Activated naive CD8-positive, alpha-beta T cell treated with anti-CD3 and anti-CD28 coated beads, Interleukin-2, amount 50 U/mL, for 24 hours (primary cell): ENCODE results near the gene IFT80.
"Not testable (repeated sequence)": the region's sequence is repeated elsewhere in the genome, so short reads cannot be mapped to it uniquely, and the experiment has no call there.

Source experiments
- ATAC-seq: fragments of 150-1000 bp; cut with Tn5 transposase; one replicate; pipeline ENCODE4 v1.10.0; 2021
- DNase-seq: peaks from one replicate; pipeline ENCODE4 v3.0.0; 2021
- H3K27ac Mint-ChIP-seq: one replicate; pipeline ENCODE4 v1.8.0; 2021; ENCODE audit warnings: mild to moderate bottlenecking, mixed read lengths
- H3K27me3 Mint-ChIP-seq: one replicate; pipeline ENCODE4 v1.8.0; 2021; ENCODE audit warnings: mixed read lengths
- H3K36me3 Mint-ChIP-seq: one replicate; pipeline ENCODE4 v1.8.0; 2021; ENCODE audit warnings: low read depth, mixed read lengths
- H3K4me1 Mint-ChIP-seq: one replicate; pipeline ENCODE4 v1.8.0; 2021; ENCODE audit warnings: mixed read lengths
- H3K4me3 Mint-ChIP-seq: one replicate; pipeline ENCODE4 v1.8.0; 2021; ENCODE audit warnings: mild to moderate bottlenecking, moderate library complexity, mixed read lengths
- H3K9me3 Mint-ChIP-seq: one replicate; pipeline ENCODE4 v1.8.0; 2021; ENCODE audit warnings: mixed read lengths

Gene IFT80

GRCh38 chr3:160355826-160356225 is 43.2 kb downstream of the IFT80 start:
- H3K9me3 Mint-ChIP-seq = no peaks in the 10 kb centered on the region
- H3K36me3 Mint-ChIP-seq = peaks cover 14% of the 10 kb centered on the region
- H3K27ac Mint-ChIP-seq = no peak overlapping the region
- ATAC-seq = no peak
- no peak overlapping the region for H3K4me3 Mint-ChIP-seq
- DNase-seq = no peak
- no peaks in the 10 kb centered on the region for H3K4me1 Mint-ChIP-seq
- no peaks in the 10 kb centered on the region for H3K27me3 Mint-ChIP-seq

DNA sequence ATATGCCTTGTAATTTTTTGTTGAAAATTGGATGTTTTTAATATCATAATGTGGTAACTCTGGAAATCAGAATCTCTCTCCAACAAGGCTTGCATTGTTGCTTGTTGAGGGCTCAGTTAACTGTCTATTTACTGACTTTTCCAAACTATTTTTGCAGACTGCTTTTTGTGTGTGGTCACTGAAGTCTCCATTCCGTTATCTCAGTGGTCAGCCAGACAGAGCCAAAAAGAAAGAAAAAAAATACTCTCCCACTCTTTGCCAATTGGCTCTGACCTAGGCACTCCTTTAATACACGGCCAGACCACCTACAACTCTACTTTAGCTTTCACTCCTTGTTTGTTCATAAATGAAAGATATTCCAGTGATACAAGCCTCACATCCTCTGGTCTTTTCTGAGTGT is 52.5 kb downstream of the IFT80 start:
- Mint-ChIP-seq H3K27me3 (no peaks in the 10 kb centered on the region), H3K36me3 (peaks cover 2% of the 10 kb centered on the region), H3K27ac (no peak overlapping the region), H3K9me3 (no peaks in the 10 kb centered on the region), H3K4me3 (no peak overlapping the region), H3K4me1 (no peaks in the 10 kb centered on the region)
- ATAC-seq = no peak
- DNase-seq = no peak

GRCh38 chr3:160343132-160343531 is 55.9 kb downstream of the IFT80 start:
- H3K27me3 Mint-ChIP-seq = no peaks in the 10 kb centered on the region
- ATAC-seq (no peak), DNase-seq (no peak)

GRCh38 chr3:160340351-160340750 is 58.7 kb downstream of the IFT80 start:
- Mint-ChIP-seq H3K4me3 (no peak overlapping the region), H3K4me1 (no peaks in the 10 kb centered on the region)
- ATAC-seq = no peak

More at GRCh38 chr3:160343132-160343531, 55.9 kb downstream of the IFT80 start:
- no peaks in the 10 kb centered on the region for H3K9me3 Mint-ChIP-seq
- no peak overlapping the region for H3K27ac Mint-ChIP-seq
- H3K36me3 Mint-ChIP-seq = peaks cover 2% of the 10 kb centered on the region
- H3K4me3 Mint-ChIP-seq = no peak overlapping the region
- no peaks in the 10 kb centered on the region for H3K4me1 Mint-ChIP-seq

GRCh38 chr3:160331127-160331937 is 67.7 kb downstream of the IFT80 start:
- no peak overlapping the region for H3K27ac Mint-ChIP-seq
- ATAC-seq = no peak

More at GRCh38 chr3:160340351-160340750, 58.7 kb downstream of the IFT80 start:
- Mint-ChIP-seq H3K27ac (no peak overlapping the region), H3K9me3 (no peaks in the 10 kb centered on the region), H3K36me3 (peaks cover 7% of the 10 kb centered on the region), H3K27me3 (no peaks in the 10 kb centered on the region)
- DNase-seq = no peak

DNA sequence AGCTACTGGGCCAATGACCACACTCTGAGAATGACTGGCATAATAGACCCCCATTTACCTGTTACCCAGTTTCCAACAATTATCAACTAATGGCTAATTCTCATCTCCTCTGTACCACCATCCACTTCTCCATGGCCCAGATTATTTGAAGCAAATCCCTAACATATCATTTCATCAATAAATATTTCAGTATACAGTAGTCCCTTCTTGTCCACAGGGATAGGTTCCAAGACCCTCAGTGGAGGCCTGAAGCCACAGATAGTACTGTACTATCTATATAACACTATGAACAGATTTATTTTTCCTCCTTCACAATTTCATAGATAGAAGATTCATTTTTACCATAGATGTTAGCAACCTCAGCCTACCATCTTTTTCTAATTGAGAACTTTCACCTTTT is 68.3 kb downstream of the IFT80 start:
- Mint-ChIP-seq H3K4me3 (no peak overlapping the region), H3K36me3 (peaks cover 6% of the 10 kb centered on the region), H3K27ac (no peak overlapping the region), H3K27me3 (no peaks in the 10 kb centered on the region), H3K9me3 (peaks cover 10% of the 10 kb centered on the region), H3K4me1 (no peaks in the 10 kb centered on the region)
- ATAC-seq (no peak), DNase-seq (no peak)

More at GRCh38 chr3:160331127-160331937, 67.7 kb downstream of the IFT80 start:
- Mint-ChIP-seq H3K4me3 (no peak overlapping the region), H3K9me3 (peaks cover 10% of the 10 kb centered on the region), H3K36me3 (peaks cover 6% of the 10 kb centered on the region), H3K4me1 (no peaks in the 10 kb centered on the region), H3K27me3 (no peaks in the 10 kb centered on the region)
- no peak for DNase-seq

GRCh38 chr3:160330109-160330508 is 68.9 kb downstream of the IFT80 start:
- Mint-ChIP-seq H3K27me3 (no peaks in the 10 kb centered on the region), H3K9me3 (peaks cover 10% of the 10 kb centered on the region)

GRCh38 chr3:160326286-160326685 is 72.7 kb downstream of the IFT80 start:
- ATAC-seq, H3K4me3 Mint-ChIP-seq, H3K27ac Mint-ChIP-seq, DNase-seq, H3K27me3 Mint-ChIP-seq, H3K4me1 Mint-ChIP-seq, H3K9me3 Mint-ChIP-seq: not testable (repeated sequence)
- H3K36me3 Mint-ChIP-seq = peaks cover 13% of the 10 kb centered on the region

More at GRCh38 chr3:160330109-160330508, 68.9 kb downstream of the IFT80 start:
- ATAC-seq (no peak), DNase-seq (no peak)
- H3K27ac Mint-ChIP-seq = no peak overlapping the region
- H3K4me1 Mint-ChIP-seq = no peaks in the 10 kb centered on the region
- peaks cover 10% of the 10 kb centered on the region for H3K36me3 Mint-ChIP-seq
- H3K4me3 Mint-ChIP-seq = no peak overlapping the region

- not testable (repeated sequence) for H3K27ac Mint-ChIP-seq, H3K4me1 Mint-ChIP-seq, H3K4me3 Mint-ChIP-seq, ATAC-seq, DNase-seq, H3K9me3 Mint-ChIP-seq, H3K27me3 Mint-ChIP-seq
- H3K36me3 Mint-ChIP-seq = peaks cover 12% of the 10 kb centered on the region
These were observed 77.2 kb downstream of the IFT80 start for GRCh38 chr3:160321821-160322220.

- H3K27ac Mint-ChIP-seq = no peak overlapping the region
- DNase-seq = no peak
- no peaks in the 10 kb centered on the region for H3K27me3 Mint-ChIP-seq
- peaks cover 11% of the 10 kb centered on the region for H3K36me3 Mint-ChIP-seq
- no peaks in the 10 kb centered on the region for H3K4me1 Mint-ChIP-seq
- no peaks in the 10 kb centered on the region for H3K9me3 Mint-ChIP-seq
- H3K4me3 Mint-ChIP-seq = no peak overlapping the region
- ATAC-seq = no peak
These were observed 79.7 kb downstream of the IFT80 start for GRCh38 chr3:160319322-160319721.

DNA sequence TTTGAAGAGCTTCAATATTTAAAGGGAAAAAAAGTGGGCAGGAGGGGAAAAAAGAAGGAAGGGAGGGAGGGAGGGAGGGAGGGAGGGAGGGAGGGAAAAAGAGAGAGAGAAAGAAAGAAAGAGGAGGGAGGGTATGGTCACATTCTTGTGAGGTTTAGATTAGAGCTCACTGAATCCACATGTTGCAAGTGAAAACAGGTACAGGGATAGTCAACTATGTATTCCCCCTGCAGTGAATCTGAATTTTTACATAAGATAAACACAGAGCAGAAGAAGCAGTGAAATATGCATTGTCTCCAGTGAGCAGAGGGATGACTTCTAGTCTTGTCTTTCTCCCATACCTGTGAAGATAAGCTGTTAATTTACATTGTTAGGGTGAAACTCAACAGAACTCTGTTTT is 84.0 kb downstream of the IFT80 start:
- Mint-ChIP-seq H3K4me1 (no peaks in the 10 kb centered on the region), H3K4me3 (no peak overlapping the region), H3K27ac (no peak overlapping the region), H3K27me3 (no peaks in the 10 kb centered on the region), H3K36me3 (peaks cover 15% of the 10 kb centered on the region), H3K9me3 (no peaks in the 10 kb centered on the region)
- DNase-seq (no peak), ATAC-seq (no peak)

GRCh38 chr3:160312014-160312624 is 86.9 kb downstream of the IFT80 start:
- Mint-ChIP-seq H3K9me3 (no peaks in the 10 kb centered on the region), H3K36me3 (peaks cover 20% of the 10 kb centered on the region), H3K4me1 (no peaks in the 10 kb centered on the region), H3K27me3 (no peaks in the 10 kb centered on the region), H3K27ac (no peak overlapping the region), H3K4me3 (no peak overlapping the region)
- no peak for DNase-seq
- ATAC-seq = no peak

DNA sequence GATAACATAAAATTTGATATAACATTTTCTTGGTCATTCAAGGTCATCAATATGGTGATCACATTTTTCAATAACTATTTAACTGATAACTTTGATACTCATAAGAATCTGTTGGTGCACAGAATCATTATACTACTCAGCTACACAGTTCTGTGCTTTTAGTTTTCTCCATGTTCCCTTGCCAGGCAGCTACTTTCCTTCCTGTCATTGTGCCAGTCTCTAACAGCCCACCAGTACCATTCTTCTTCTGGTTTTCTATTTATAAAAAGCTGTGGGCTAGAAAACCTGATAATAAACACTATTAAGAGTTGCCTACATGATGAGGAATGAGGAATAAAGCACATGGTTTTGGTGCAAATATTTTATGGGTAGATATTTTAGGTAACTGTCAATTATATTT is 96.2 kb downstream of the IFT80 start:
- H3K9me3 Mint-ChIP-seq = no peaks in the 10 kb centered on the region
- ATAC-seq = no peak
- no peaks in the 10 kb centered on the region for H3K4me1 Mint-ChIP-seq
- H3K27me3 Mint-ChIP-seq = no peaks in the 10 kb centered on the region
- no peak for DNase-seq
- H3K4me3 Mint-ChIP-seq = no peak overlapping the region
- H3K27ac Mint-ChIP-seq = no peak overlapping the region
- H3K36me3 Mint-ChIP-seq = peaks cover 2% of the 10 kb centered on the region

DNA sequence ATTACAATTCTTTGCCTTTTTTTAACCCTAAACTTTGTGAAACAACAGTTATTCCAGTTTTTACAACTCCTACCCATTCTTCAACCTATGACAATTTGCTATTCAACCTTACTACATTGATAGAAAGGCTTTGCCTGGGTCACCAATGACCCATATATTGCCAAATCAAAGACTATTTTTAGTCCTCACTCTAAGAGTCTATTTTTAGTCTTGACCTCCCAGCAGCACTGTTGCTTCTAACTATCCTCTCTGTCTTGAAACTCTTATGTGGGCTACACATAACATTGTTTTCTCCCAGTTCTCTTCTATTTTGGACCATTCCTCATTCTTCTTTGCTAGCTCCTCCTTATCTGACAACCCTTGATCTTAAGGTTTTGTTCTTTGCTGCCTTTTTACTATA is 102.4 kb downstream of the IFT80 start:
- H3K4me1 Mint-ChIP-seq = no peaks in the 10 kb centered on the region
- peaks cover 5% of the 10 kb centered on the region for H3K36me3 Mint-ChIP-seq
- H3K27me3 Mint-ChIP-seq = no peaks in the 10 kb centered on the region
- no peak overlapping the region for H3K4me3 Mint-ChIP-seq
- H3K27ac Mint-ChIP-seq = no peak overlapping the region
- no peak for ATAC-seq
- no peak for DNase-seq
- H3K9me3 Mint-ChIP-seq = no peaks in the 10 kb centered on the region

DNA sequence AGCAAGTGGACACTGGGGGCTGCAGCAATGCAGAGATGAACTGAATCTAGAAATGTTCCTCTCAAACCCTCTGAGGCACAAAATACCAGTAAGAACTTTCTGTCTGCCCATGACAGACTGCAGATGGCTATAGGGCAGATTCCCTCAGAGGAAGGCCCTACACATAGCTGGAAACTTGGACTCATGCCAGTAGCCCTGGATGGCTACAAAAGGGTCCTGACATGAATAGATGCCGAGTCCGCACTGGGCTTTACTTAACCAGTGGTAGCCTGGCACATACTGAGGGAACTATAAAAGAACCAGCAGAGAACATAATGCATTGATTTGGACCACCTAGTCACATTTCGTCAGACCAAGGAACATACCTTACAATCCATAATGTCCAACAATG is 107.1 kb downstream of the IFT80 start:
- H3K4me1 Mint-ChIP-seq = no peaks in the 10 kb centered on the region
- H3K9me3 Mint-ChIP-seq = no peaks in the 10 kb centered on the region
- no peak overlapping the region for H3K4me3 Mint-ChIP-seq
- no peaks in the 10 kb centered on the region for H3K27me3 Mint-ChIP-seq
- H3K36me3 Mint-ChIP-seq = peaks cover 3% of the 10 kb centered on the region
- ATAC-seq = no peak
- no peak overlapping the region for H3K27ac Mint-ChIP-seq
- DNase-seq = no peak
